Endometrial microvascular endothelial cells (primary cell): ENCODE results near the gene PPP1R13B. TPM values are rescaled to one million over a fixed set of nuclear protein-coding genes. Genes with fewer than 3 reads are reported as not detected.

ENCODE experiments used
- in situ Hi-C: cut with HindIII; loops from 2 replicates; pipeline ENCODE4 v1.10.0; 2017; ENCODE audit warnings: low sequenced_read_pairs, low pct_unique_long_range_greater_than_20kb; ENCODE audit errors: inconsistent ontology term
- total RNA-seq: library from RNA; depleted of rRNA; stranded (reverse); fragments of >200 nt; gene quantifications from one replicate; pipeline ENCODE4 v1.2.3, GENCODE V29; 2015; ENCODE audit errors: inconsistent ontology term

PPP1R13B gene
- total RNA-seq, 1 donor from 2014 or later = 13.1 TPM

- in situ Hi-C loops = no loop called here
Observed at GRCh38 chr14:103862393-103862782, 15.0 kb upstream of the PPP1R13B start.

- in situ Hi-C loops = no loop called here
Observed at GRCh38 chr14:103861413-103862392, 14.3 kb upstream of the PPP1R13B start.

- in situ Hi-C loops = no loop called here
Observed at GRCh38 chr14:103859416-103860202, 12.2 kb upstream of the PPP1R13B start.

GRCh38 chr14:103858063-103858781 is 10.8 kb upstream of the PPP1R13B start:
- in situ Hi-C loops = no loop called here

- in situ Hi-C loops = no loop called here
Observed at GRCh38 chr14:103857256-103857655, 9.9 kb upstream of the PPP1R13B start.

GRCh38 chr14:103856607-103857006 is 9.2 kb upstream of the PPP1R13B start:
- in situ Hi-C loops = no loop called here

GRCh38 chr14:103856105-103856504 is 8.7 kb upstream of the PPP1R13B start:
- in situ Hi-C loops = no loop called here

- in situ Hi-C loops = no loop called here
Observed at GRCh38 chr14:103855734-103856095, 8.3 kb upstream of the PPP1R13B start.

GRCh38 chr14:103854822-103855733 is 7.7 kb upstream of the PPP1R13B start:
- in situ Hi-C loops = no loop called here

GRCh38 chr14:103854017-103854808 is 6.8 kb upstream of the PPP1R13B start:
- in situ Hi-C loops = no loop called here

GRCh38 chr14:103849151-103849886 is 1.9 kb upstream of the PPP1R13B start:
- in situ Hi-C loops = no loop called here

GRCh38 chr14:103848175-103849077 is 1.1 kb upstream of the PPP1R13B start:
- in situ Hi-C loops = no loop called here

GRCh38 chr14:103846543-103847450 is 578 bp downstream of the PPP1R13B start:
- in situ Hi-C loops = no loop called here

GRCh38 chr14:103846097-103846496 is 1.3 kb downstream of the PPP1R13B start:
- in situ Hi-C loops = no loop called here

- in situ Hi-C loops = no loop called here
Observed at GRCh38 chr14:103845327-103845726, 2.0 kb downstream of the PPP1R13B start.
